ENCODE results near the gene MAG. TPM values are rescaled to one million over a fixed set of nuclear protein-coding genes. Genes with fewer than 3 reads are reported as not detected.

Gene MAG
- total RNA-seq, 1 experiment from 2014 or later: 13.4 TPM

DNA sequence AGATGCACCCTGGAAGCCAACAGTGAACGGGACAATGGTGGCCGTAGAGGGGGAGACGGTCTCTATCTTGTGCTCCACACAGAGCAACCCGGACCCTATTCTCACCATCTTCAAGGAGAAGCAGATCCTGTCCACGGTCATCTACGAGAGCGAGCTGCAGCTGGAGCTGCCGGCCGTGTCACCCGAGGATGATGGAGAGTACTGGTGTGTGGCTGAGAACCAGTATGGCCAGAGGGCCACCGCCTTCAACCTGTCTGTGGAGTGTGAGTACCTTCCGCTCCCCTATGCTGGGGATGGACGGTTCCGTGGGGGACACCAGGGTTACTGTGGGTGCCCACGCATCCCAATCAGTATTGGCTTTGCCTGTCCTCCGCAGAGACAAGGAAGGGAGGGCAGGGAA lies 10.5 kb downstream of the MAG start:
- Histone ChIP-seq H3K9me3 (ENCODE audit: insufficient read depth, low read depth) (no peaks in the 10 kb centered on the region), H3K4me3 (no peak overlapping the region), H4K20me1 (ENCODE audit: insufficient read depth) (no peaks in the 10 kb centered on the region), H3K36me3 (ENCODE audit: low read depth) (no peaks in the 10 kb centered on the region), H3K27me3 (ENCODE audit: insufficient read depth, low read depth) (no peaks in the 10 kb centered on the region), H3K4me1 (replicated peaks; ENCODE audit: insufficient read depth) (peaks cover 7% of the 10 kb centered on the region), H3K4me2 (no peak overlapping the region), H2AFZ (no peak overlapping the region), H3K9me2 (ENCODE audit: insufficient read depth) (no peaks in the 10 kb centered on the region), H3K27ac (no peak overlapping the region), H3F3A (ENCODE audit: insufficient read depth, low read depth) (peaks cover 22% of the 10 kb centered on the region), H3K79me2 (ENCODE audit: low read depth) (no peaks in the 10 kb centered on the region)
- no peak for DNase-seq
- no peak for TF ChIP-seq EZH2 (IDR thresholded peaks at IDR 0.05; ENCODE audit: low read depth)
- TF ChIP-seq, protein P1, sequence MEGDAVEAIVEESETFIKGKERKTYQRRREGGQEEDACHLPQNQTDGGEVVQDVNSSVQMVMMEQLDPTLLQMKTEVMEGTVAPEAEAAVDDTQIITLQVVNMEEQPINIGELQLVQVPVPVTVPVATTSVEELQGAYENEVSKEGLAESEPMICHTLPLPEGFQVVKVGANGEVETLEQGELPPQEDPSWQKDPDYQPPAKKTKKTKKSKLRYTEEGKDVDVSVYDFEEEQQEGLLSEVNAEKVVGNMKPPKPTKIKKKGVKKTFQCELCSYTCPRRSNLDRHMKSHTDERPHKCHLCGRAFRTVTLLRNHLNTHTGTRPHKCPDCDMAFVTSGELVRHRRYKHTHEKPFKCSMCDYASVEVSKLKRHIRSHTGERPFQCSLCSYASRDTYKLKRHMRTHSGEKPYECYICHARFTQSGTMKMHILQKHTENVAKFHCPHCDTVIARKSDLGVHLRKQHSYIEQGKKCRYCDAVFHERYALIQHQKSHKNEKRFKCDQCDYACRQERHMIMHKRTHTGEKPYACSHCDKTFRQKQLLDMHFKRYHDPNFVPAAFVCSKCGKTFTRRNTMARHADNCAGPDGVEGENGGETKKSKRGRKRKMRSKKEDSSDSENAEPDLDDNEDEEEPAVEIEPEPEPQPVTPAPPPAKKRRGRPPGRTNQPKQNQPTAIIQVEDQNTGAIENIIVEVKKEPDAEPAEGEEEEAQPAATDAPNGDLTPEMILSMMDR (conservative IDR thresholded peaks at IDR 0.05): no peak
- ChIA-PET POLR2A (ENCODE audit: unreplicated experiment) (no interaction called here), CTCF (no interaction called here)
- no TSS peak for BruUV-seq (replicated peaks)
- intact Hi-C loops (cut with micrococcal nuclease; ENCODE audit: unreplicated experiment): no loop called here

- TF ChIP-seq, protein P1 (conservative IDR thresholded peaks at IDR 0.05): no peak
- no peak for TF ChIP-seq EZH2 (IDR thresholded peaks at IDR 0.05; ENCODE audit: low read depth)
- Histone ChIP-seq H3K27me3 (ENCODE audit: insufficient read depth, low read depth) (no peaks in the 10 kb centered on the region), H3K9me2 (ENCODE audit: insufficient read depth) (no peaks in the 10 kb centered on the region), H3K9me3 (ENCODE audit: insufficient read depth, low read depth) (no peaks in the 10 kb centered on the region), H3K27ac (no peak overlapping the region), H3K36me3 (ENCODE audit: low read depth) (no peaks in the 10 kb centered on the region), H3K79me2 (ENCODE audit: low read depth) (no peaks in the 10 kb centered on the region), H3F3A (ENCODE audit: insufficient read depth, low read depth) (peaks cover 23% of the 10 kb centered on the region), H3K4me2 (no peak overlapping the region), H3K4me3 (no peak overlapping the region), H2AFZ (no peak overlapping the region), H3K4me1 (replicated peaks; ENCODE audit: insufficient read depth) (peaks cover 17% of the 10 kb centered on the region), H4K20me1 (ENCODE audit: insufficient read depth) (no peaks in the 10 kb centered on the region)
- BruUV-seq (replicated peaks): no TSS peak
- no peak for DNase-seq
- intact Hi-C loops (cut with micrococcal nuclease; ENCODE audit: unreplicated experiment): no loop called here
- POLR2A ChIA-PET (ENCODE audit: unreplicated experiment): no interaction called here
- CTCF ChIA-PET: interaction anchor here (0.7 kb wide), 1 partner anchor 664 kb away, joined by 21 read pairs; no protein-coding TSS in a partner anchor
Measured at GRCh38 chr19:35303357-35303915, 11.5 kb downstream of the MAG start.

- intact Hi-C loops (cut with micrococcal nuclease; ENCODE audit: unreplicated experiment): no loop called here
- no peaks in the 10 kb centered on the region for H3K9me2 ChIP-seq (ENCODE audit: insufficient read depth)
- H3K27me3 ChIP-seq (ENCODE audit: insufficient read depth, low read depth): no peaks in the 10 kb centered on the region
- no peak overlapping the region for H3K4me2 ChIP-seq
- peaks cover 23% of the 10 kb centered on the region for H3K4me1 ChIP-seq (replicated peaks; ENCODE audit: insufficient read depth)
- TF ChIP-seq, protein P1 (conservative IDR thresholded peaks at IDR 0.05): no peak
- no peak for TF ChIP-seq EZH2 (IDR thresholded peaks at IDR 0.05; ENCODE audit: low read depth)
- POLR2A ChIA-PET (ENCODE audit: unreplicated experiment): no interaction called here
- H3K27ac ChIP-seq: no peak overlapping the region
- no peaks in the 10 kb centered on the region for H4K20me1 ChIP-seq (ENCODE audit: insufficient read depth)
- BruUV-seq (replicated peaks): no TSS peak
- CTCF ChIA-PET: no interaction called here
- H3K9me3 ChIP-seq (ENCODE audit: insufficient read depth, low read depth): no peaks in the 10 kb centered on the region
- no peaks in the 10 kb centered on the region for H3K36me3 ChIP-seq (ENCODE audit: low read depth)
- no peak for DNase-seq
- no peak overlapping the region for H2AFZ ChIP-seq
- no peak overlapping the region for H3K4me3 ChIP-seq
- no peaks in the 10 kb centered on the region for H3K79me2 ChIP-seq (ENCODE audit: low read depth)
- peaks cover 23% of the 10 kb centered on the region for H3F3A ChIP-seq (ENCODE audit: insufficient read depth, low read depth)
Measured at GRCh38 chr19:35304036-35304435, 12.1 kb downstream of the MAG start.

Measured in PC-9 (cell line).